Transverse colon (tissue), 3 donors: Measurements from ENCODE around the gene NLGN1.

Source experiments
- POLR2A ChIP-seq: fragments of 450-650 bp; IDR thresholded peaks from one replicate; pipeline ENCODE4 v1.6.1; 2016; ENCODE audit warnings: antibody characterized with exemption, mild to moderate bottlenecking, moderate library complexity
- TF ChIP-seq, protein P1 (sequence below), 5 experiments: fragments of 200-600 bp in 3 of 5; fragments of 450-650 bp in 2 of 5; sonication (generic) in 3 of 5; IDR thresholded peaks; 1 replicate in 2 of 5; 2 replicates in 3 of 5; pipeline ENCODE4 v1.5.1; 2016 to 2017; ENCODE audit warnings: antibody characterized with exemption in 5 of 5, inconsistent platforms in 3 of 5, mild to moderate bottlenecking in 2 of 5, moderate library complexity in 1 of 5

DNA sequence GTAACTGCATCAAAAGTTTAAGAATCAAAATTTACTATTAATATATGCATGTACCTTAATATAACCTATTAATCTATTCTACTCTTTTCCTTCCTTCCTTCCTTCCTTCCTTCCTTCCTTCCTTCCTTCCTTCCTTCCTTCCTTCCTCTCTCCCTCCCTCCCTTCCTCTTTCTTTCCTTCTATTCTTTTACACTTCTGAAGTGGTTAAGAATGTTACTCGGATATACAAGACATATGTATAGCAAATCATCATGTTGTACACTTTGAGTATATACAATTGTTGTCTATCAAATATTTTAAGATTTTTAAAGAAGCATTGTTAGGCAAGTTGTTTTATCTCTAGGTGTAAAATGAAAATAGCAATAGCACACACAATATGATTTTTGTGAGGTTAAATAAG lies 748.5 kb downstream of the NLGN1 start:
- TF ChIP-seq, protein P1, sequence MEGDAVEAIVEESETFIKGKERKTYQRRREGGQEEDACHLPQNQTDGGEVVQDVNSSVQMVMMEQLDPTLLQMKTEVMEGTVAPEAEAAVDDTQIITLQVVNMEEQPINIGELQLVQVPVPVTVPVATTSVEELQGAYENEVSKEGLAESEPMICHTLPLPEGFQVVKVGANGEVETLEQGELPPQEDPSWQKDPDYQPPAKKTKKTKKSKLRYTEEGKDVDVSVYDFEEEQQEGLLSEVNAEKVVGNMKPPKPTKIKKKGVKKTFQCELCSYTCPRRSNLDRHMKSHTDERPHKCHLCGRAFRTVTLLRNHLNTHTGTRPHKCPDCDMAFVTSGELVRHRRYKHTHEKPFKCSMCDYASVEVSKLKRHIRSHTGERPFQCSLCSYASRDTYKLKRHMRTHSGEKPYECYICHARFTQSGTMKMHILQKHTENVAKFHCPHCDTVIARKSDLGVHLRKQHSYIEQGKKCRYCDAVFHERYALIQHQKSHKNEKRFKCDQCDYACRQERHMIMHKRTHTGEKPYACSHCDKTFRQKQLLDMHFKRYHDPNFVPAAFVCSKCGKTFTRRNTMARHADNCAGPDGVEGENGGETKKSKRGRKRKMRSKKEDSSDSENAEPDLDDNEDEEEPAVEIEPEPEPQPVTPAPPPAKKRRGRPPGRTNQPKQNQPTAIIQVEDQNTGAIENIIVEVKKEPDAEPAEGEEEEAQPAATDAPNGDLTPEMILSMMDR (IDR thresholded peaks at IDR 0.05): no peak
- no peak for TF ChIP-seq POLR2A
